H1 (cell line): Measurements from ENCODE around the gene HTD2. TPM values are rescaled to one million over a fixed set of nuclear protein-coding genes. Genes with fewer than 3 reads are reported as not detected.

Source experiments
- CTCF ChIA-PET: fragments of 300-600 bp; sonication (Branson Sonifier 250); formaldehyde crosslinking; loops from one replicate; lab custom pipeline; 2021; ENCODE audit not compliant: partially characterized antibody; lab: Charles Lee
- POLR2A ChIA-PET: fragments of 300-600 bp; sonication (Branson Sonifier 250); formaldehyde crosslinking; loops from one replicate; lab custom pipeline; 2021; ENCODE audit warnings: inconsistent platforms; ENCODE audit not compliant: partially characterized antibody; lab: Charles Lee
- DNase-seq, 2 experiments: peaks; one replicate each; pipeline versions ENCODE4 v3.0.0 to v3.0.0-alpha.2; 2010 to 2022; ENCODE audit warnings: low spot score in 2 of 2, low read depth in 1 of 2, mixed read lengths in 1 of 2
- FAIRE-seq: peaks from 2 replicates; lab custom pipeline; 2011; peaks lifted over from hg19 to GRCh38; lab: Jason Lieb, UNC
- H2AFZ ChIP-seq: 2 replicates; pipeline ENCODE4 v1.8.1; 2012; ENCODE audit warnings: low read length, inconsistent platforms
- H2AK5ac ChIP-seq: 2 replicates; pipeline ENCODE4 v1.6.1; 2013; ENCODE audit warnings: low read depth, low read length
- H2BK120ac ChIP-seq: replicated peaks from 2 replicates; pipeline ENCODE3; 2013; ENCODE audit warnings: low read depth, low read length, inconsistent platforms
- H2BK12ac ChIP-seq: 2 replicates; pipeline ENCODE4 v1.6.1; 2013; ENCODE audit warnings: low read depth, low read length
- H2BK15ac ChIP-seq: 2 replicates; pipeline ENCODE4 v1.6.1; 2013; ENCODE audit warnings: low read length
- H2BK20ac ChIP-seq: 2 replicates; pipeline ENCODE4 v1.6.1; 2013; ENCODE audit warnings: low read length
- H2BK5ac ChIP-seq: 2 replicates; pipeline ENCODE4 v1.6.1; 2013; ENCODE audit warnings: low read depth, low read length
- H3K14ac ChIP-seq: 2 replicates; pipeline ENCODE4 v1.6.1; 2013; ENCODE audit warnings: inconsistent platforms; ENCODE audit not compliant: insufficient read length
- H3K18ac ChIP-seq: 2 replicates; pipeline ENCODE4 v1.6.1; 2013; ENCODE audit warnings: low read length; ENCODE audit errors: extremely low read depth
- H3K23ac ChIP-seq: 2 replicates; pipeline ENCODE4 v1.6.1; 2013; ENCODE audit warnings: inconsistent platforms; ENCODE audit not compliant: insufficient read length
- H3K23me2 ChIP-seq: 2 replicates; pipeline ENCODE4 v1.6.1; 2013; ENCODE audit warnings: low read depth, low read length
- H3K27ac ChIP-seq: 2 replicates; pipeline ENCODE4 v1.6.1; 2011; ENCODE audit warnings: low read depth, low read length, inconsistent platforms
- H3K27me3 ChIP-seq, 4 experiments: replicated peaks in 1 of 4; 1 replicate in 1 of 4; 2 replicates in 3 of 4; pipeline versions ENCODE4 v1.6.1 to v1.8.1; 2011 to 2013; ENCODE audit warnings: low read length in 3 of 4, mild to moderate bottlenecking in 3 of 4, inconsistent platforms in 2 of 4, mixed read lengths in 2 of 4, moderate library complexity in 1 of 4; ENCODE audit not compliant: control insufficient read depth in 3 of 4, insufficient read depth in 3 of 4; ENCODE audit errors: extremely low read depth in 1 of 4
- H3K36me3 ChIP-seq, 4 experiments: 2 replicates each; pipeline versions ENCODE4 v1.6.1 to v1.8.1; 2011 to 2013; ENCODE audit warnings: mild to moderate bottlenecking in 4 of 4, low read length in 3 of 4, moderate library complexity in 2 of 4, control low read depth in 1 of 4, inconsistent platforms in 1 of 4; ENCODE audit not compliant: insufficient read depth in 4 of 4, control insufficient read depth in 2 of 4
- H3K4ac ChIP-seq: replicated peaks from 2 replicates; pipeline ENCODE3; 2013; ENCODE audit warnings: low read length, low read depth, mixed read lengths, inconsistent platforms; ENCODE audit not compliant: insufficient read length
- H3K4me1 ChIP-seq, 4 experiments: replicated peaks in 1 of 4; 1 replicate in 1 of 4; 2 replicates in 3 of 4; pipeline versions ENCODE4 v1.6.1 to v1.8.1; 2011 to 2013; ENCODE audit warnings: low read length in 3 of 4, inconsistent platforms in 2 of 4, mixed read lengths in 1 of 4; ENCODE audit not compliant: insufficient read depth in 4 of 4, control insufficient read depth in 3 of 4
- H3K4me2 ChIP-seq, 2 experiments: 2 replicates each; pipeline versions ENCODE4 v1.6.1 to v1.8.1; 2011 to 2013; ENCODE audit warnings: low read depth in 2 of 2, low read length in 2 of 2, control low read depth in 1 of 2, inconsistent platforms in 1 of 2, mild to moderate bottlenecking in 1 of 2; ENCODE audit not compliant: insufficient read depth in 1 of 2
- H3K4me3 ChIP-seq, 4 experiments: fragments of 200-600, 300-600 bp in 1 of 4; sonication (generic), shearing (Covaris generic), sonication (Bioruptor Twin) in 1 of 4; 2 replicates each; pipeline versions ENCODE4 v1.5.1 to v1.8.1; 2011 to 2016; ENCODE audit warnings: low read length in 4 of 4, low read depth in 3 of 4, control low read depth in 2 of 4, inconsistent platforms in 2 of 4, mild to moderate bottlenecking in 2 of 4, mixed read lengths in 1 of 4, moderate library complexity in 1 of 4; ENCODE audit not compliant: insufficient read depth in 2 of 4; ENCODE audit errors: extremely low read depth in 1 of 4
- H3K56ac ChIP-seq: replicated peaks from 2 replicates; pipeline ENCODE3; 2013; ENCODE audit warnings: low read depth, mild to moderate bottlenecking, mixed read lengths, low read length, inconsistent platforms; ENCODE audit not compliant: insufficient read length
- H3K79me1 ChIP-seq: 2 replicates; pipeline ENCODE4 v1.6.1; 2013; ENCODE audit warnings: low read depth, low read length, control low read depth
- H3K79me2 ChIP-seq, 2 experiments: 2 replicates each; pipeline versions ENCODE4 v1.6.1 to v1.8.1; 2012 to 2013; ENCODE audit warnings: low read length in 2 of 2, mild to moderate bottlenecking in 2 of 2, inconsistent platforms in 1 of 2; ENCODE audit not compliant: insufficient read depth in 2 of 2, control insufficient read depth in 1 of 2
- H3K9ac ChIP-seq, 4 experiments: replicated peaks in 1 of 4; 1 replicate in 1 of 4; 2 replicates in 3 of 4; pipeline versions ENCODE4 v1.6.1 to v1.8.1; 2011 to 2013; ENCODE audit warnings: low read depth in 3 of 4, low read length in 3 of 4, control low read depth in 2 of 4, mild to moderate bottlenecking in 2 of 4, moderate library complexity in 2 of 4, inconsistent platforms in 1 of 4; ENCODE audit errors: extremely low read depth in 1 of 4
- H3K9me3 ChIP-seq, 2 experiments: 2 replicates each; pipeline versions ENCODE4 v1.6.1 to v1.8.1; 2012 to 2013; ENCODE audit warnings: mild to moderate bottlenecking in 2 of 2, moderate library complexity in 2 of 2, control low read depth in 1 of 2, inconsistent platforms in 1 of 2, low read depth in 1 of 2, low read length in 1 of 2, mixed read lengths in 1 of 2; ENCODE audit not compliant: insufficient read depth in 2 of 2
- H4K20me1 ChIP-seq, 2 experiments: replicated peaks in 1 of 2; 2 replicates each; pipeline versions ENCODE3 to v1.8.1; 2011 to 2013; ENCODE audit warnings: inconsistent platforms in 2 of 2, low read length in 2 of 2, mild to moderate bottlenecking in 1 of 2; ENCODE audit not compliant: insufficient read depth in 2 of 2, control insufficient read depth in 1 of 2
- H4K5ac ChIP-seq: 2 replicates; pipeline ENCODE4 v1.6.1; 2013; ENCODE audit warnings: low read length, low read depth, mixed read lengths, inconsistent platforms; ENCODE audit not compliant: insufficient read length
- H4K8ac ChIP-seq: 2 replicates; pipeline ENCODE4 v1.8.0; 2013; ENCODE audit warnings: mild to moderate bottlenecking, moderate library complexity, low read length, inconsistent platforms; ENCODE audit not compliant: insufficient read depth; ENCODE audit errors: extremely low read depth
- H4K91ac ChIP-seq: replicated peaks from 2 replicates; pipeline ENCODE3; 2013; ENCODE audit warnings: low read length, mixed read lengths, inconsistent platforms; ENCODE audit not compliant: insufficient read length
- ATF3 ChIP-seq: IDR thresholded peaks from 2 replicates; pipeline ENCODE4 v1.6.1; 2011; ENCODE audit warnings: low read depth, mild to moderate bottlenecking, low read length; ENCODE audit not compliant: insufficient read depth
- BRCA1 ChIP-seq: IDR thresholded peaks from 2 replicates; pipeline ENCODE4 v1.6.1; 2012; ENCODE audit warnings: low read depth, low read length, improper control_type of control experiment
- E2F6 ChIP-seq: IDR thresholded peaks from 2 replicates; pipeline ENCODE4 v1.6.1; 2012; ENCODE audit warnings: inconsistent platforms
- GABPA ChIP-seq: IDR thresholded peaks from 2 replicates; pipeline ENCODE4 v1.6.1; 2011; ENCODE audit warnings: mild to moderate bottlenecking, low read length, moderate library complexity, borderline replicate concordance; ENCODE audit not compliant: insufficient read depth
- HDAC6 ChIP-seq: IDR thresholded peaks from one replicate; pipeline ENCODE4 v1.7.1; 2012; ENCODE audit warnings: low read depth, mild to moderate bottlenecking, inconsistent platforms, low read length, moderate library complexity
- KDM1A ChIP-seq: fragments of 200-600, 300-600 bp; sonication (generic); IDR thresholded peaks from 2 replicates; pipeline ENCODE4 v1.7.1; 2016; ENCODE audit warnings: mild to moderate bottlenecking, low read length, borderline replicate concordance
- RAD21 ChIP-seq, 2 experiments: IDR thresholded peaks in 1 of 2; conservative IDR thresholded peaks in 1 of 2; 2 replicates each; pipeline ENCODE4 v1.6.1; 2011; ENCODE audit warnings: low read depth in 2 of 2, low read length in 2 of 2, improper control_type of control experiment in 1 of 2, inconsistent platforms in 1 of 2, mild to moderate bottlenecking in 1 of 2, moderate library complexity in 1 of 2
- SIRT6 ChIP-seq: IDR thresholded peaks from one replicate; pipeline ENCODE4 v1.7.1; 2012; ENCODE audit warnings: low read length, inconsistent platforms
- SIX5 ChIP-seq: IDR thresholded peaks from 2 replicates; pipeline ENCODE4 v1.6.1; 2011; ENCODE audit warnings: mild to moderate bottlenecking, low read depth, low read length
- WGBS, 2 experiments: shearing (Covaris generic) in 1 of 2; methylation state at CpG; one replicate each; pipeline versions ENCODE4 v1.1.6 to v1.1.7; 2013 to 2015; ENCODE audit warnings: low lambda C conversion rate in 2 of 2, mixed read lengths in 2 of 2, inconsistent platforms in 1 of 2, low coverage in 1 of 2, missing lambda C conversion rate in 1 of 2; ENCODE audit not compliant: insufficient replicate concordance in 2 of 2, insufficient coverage in 1 of 2, insufficient read length in 1 of 2; ENCODE audit errors: extremely low coverage in 1 of 2, missing lambda C conversion rate in 1 of 2; 5-methylcytosine and 5-hydroxymethylcytosine counted together
- polyA plus RNA-seq, 7 experiments: library from polyadenylated mRNA; depleted of rRNA in 3 of 7; stranded (reverse) in 5 of 7; unstranded in 2 of 7; fragments of >200 nt in 5 of 7; fragments of 200-250 nt in 2 of 7; gene quantifications; 1 replicate in 5 of 7; 2 replicates in 1 of 7; 4 replicates in 1 of 7; pipeline versions ENCODE4 v1.2.1 to v1.2.3, GENCODE V29; 2011 to 2013; ENCODE audit warnings: missing spikeins in 2 of 7, mixed read lengths in 2 of 7
- total RNA-seq: library from RNA; stranded (reverse); fragmentation: NEBNext Ultra II Directional; extraction: Animal tissue kit (Norgen Biotek cat#: 25700); gene quantifications from 2 replicates; pipeline ENCODE4 v1.2.1, GENCODE V29; 2021

Gene HTD2
- total and polyA plus RNA-seq, 2 of the 8 experiments (the other 6 are each of a cell fraction or from before 2014, with no cell fraction given) = 8.8 to 10.8 TPM

- Histone ChIP-seq H3K4me2 (no peak overlapping the region), H3K4me1 (peaks cover 0 to 9% (median 9%) of the 10 kb centered on the region in 4 experiments; a peak in 5 of 7 replicates), H3K36me3 (peaks cover 0 to 2% (median 0%) of the 10 kb centered on the region in 4 experiments; a peak in 1 of 8 replicates), H2BK12ac (no peak overlapping the region), H4K5ac (no peak overlapping the region), H4K91ac (no peak overlapping the region), H3K56ac (no peak overlapping the region), H2BK120ac (no peak overlapping the region), H3K4me3 (no peak overlapping the region), H3K79me1 (no peaks in the 10 kb centered on the region), H4K20me1 (no peaks in the 10 kb centered on the region), H3K27ac (no peak overlapping the region), H3K14ac (no peak overlapping the region), H2BK20ac (no peak overlapping the region), H3K79me2 (no peaks in the 10 kb centered on the region), H2BK15ac (no peak overlapping the region), H3K9me3 (no peaks in the 10 kb centered on the region), H2AK5ac (no peak overlapping the region), H2AFZ (no peak overlapping the region), H3K23ac (no peak overlapping the region), H3K18ac (no peak overlapping the region), H3K9ac (no peak overlapping the region), H3K23me2 (no peaks in the 10 kb centered on the region), H3K27me3 (no peaks in the 10 kb centered on the region), H2BK5ac (no peak overlapping the region), H4K8ac (no peak overlapping the region), H3K4ac (no peak overlapping the region)
- no peak for DNase-seq
- POLR2A ChIA-PET = interaction anchor here (0.6 to 2.7 kb wide), 4 partner anchors 11 to 104 kb away, joined by 3 to 8 read pairs (median 3); no protein-coding TSS in a partner anchor
- CTCF ChIA-PET = interaction anchor here (0.6 to 12.7 kb wide), 8 partner anchors 10 to 161 kb away, joined by 3 to 104 read pairs (median 3); partner anchors contain the start of genes HTD2 and RPP14
- FAIRE-seq = no peak
- WGBS, 2 experiments = 91% methylated on average over 7 of the region's 7 CpGs; no CpG with 5 or more reads in 1 of the 2 experiments
- TF ChIP-seq RAD21 (IDR thresholded peaks at IDR 0.05 in 1 of 2, conservative IDR thresholded peaks at IDR 0.05 in 1 of 2; ENCODE audit: low read depth in 2 of 2, low read length in 2 of 2) (no peak), E2F6 (no peak), ATF3 (no peak), KDM1A (no peak), SIX5 (no peak), HDAC6 (no peak), BRCA1 (no peak), SIRT6 (no peak), GABPA (no peak)
These were observed 18.4 kb downstream of the HTD2 start for GRCh38 chr3:58324391-58325390.
